ENCODE results near the gene CNOT2.

Gene CNOT2

DNA sequence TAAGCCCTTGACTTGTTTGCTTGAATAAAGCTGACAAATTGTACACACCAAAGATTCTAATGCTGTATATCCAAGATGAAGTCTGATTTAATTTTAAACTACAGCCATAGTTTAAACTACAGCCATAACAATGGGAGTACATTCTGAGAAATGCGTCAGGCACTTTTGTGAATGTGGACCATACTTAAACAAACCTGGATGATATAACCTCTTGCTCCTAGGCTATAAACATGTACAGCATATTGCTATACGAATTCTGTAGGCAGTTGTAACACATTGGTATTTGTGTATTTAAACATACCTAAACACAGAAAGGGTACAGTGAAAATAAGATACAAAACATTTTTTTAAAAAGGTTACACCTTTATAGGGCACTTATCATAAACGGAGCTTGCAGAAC is 63.4 kb downstream of the CNOT2 start:
- no peak for DNase-seq

DNA sequence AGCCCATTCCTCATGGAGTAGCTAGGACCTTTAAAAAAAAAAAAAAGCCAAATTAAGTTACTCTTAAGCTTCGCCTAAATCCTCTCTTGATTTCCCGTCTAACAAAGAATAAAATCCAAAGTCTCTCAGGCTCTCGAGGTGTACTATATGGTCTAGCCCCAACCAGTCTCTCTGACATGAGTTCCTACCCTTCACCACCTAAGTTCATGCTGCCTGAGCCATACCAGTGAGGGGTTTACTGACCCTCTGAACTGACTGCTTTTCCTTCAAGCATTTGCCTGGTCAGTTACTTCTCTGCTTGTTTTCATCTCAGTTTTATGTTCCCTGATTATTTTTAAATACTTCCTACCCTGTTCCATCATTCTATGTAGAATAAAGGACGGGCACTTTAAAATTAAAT is 64.6 kb downstream of the CNOT2 start:
- no peak for DNase-seq

DNA sequence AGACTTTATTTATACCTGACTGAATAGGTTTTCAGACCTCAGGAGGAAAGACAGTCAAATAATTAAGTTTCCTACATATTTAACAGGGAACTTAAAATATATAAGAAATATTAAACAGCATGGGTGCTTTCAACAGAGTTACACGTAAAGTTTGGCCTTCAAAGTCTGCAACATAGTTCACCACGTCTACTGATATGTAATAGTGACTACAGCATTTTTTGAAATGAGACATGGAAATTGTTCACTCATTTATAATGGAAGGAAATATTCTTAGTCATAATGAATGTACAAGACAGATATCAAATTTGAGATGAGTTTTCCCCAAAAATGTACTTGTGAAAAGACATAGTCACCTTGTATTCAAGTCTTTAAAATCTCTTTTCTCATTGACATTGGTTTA is 66.1 kb downstream of the CNOT2 start:
- DNase-seq: peak; percentile 14

DNA sequence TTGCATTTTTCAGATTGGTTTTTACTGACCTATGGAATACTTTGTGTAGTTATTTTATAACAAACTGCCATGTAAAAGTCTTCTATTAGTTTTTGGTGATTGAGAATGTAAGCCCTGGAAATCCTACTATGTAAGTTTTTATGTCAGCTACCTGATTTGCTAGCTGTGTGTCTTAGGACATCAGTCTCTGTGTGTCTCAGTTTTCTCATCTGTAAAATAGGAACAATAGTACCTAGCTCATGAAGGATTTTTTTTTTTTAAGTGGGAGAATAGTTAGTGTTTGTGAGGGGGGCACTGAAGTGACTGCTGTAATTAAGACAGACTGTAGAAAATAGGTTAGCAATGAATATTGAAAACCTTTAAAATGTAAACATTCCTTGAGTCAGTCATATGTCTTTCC is 70.9 kb downstream of the CNOT2 start:
- DNase-seq: no peak

DNA sequence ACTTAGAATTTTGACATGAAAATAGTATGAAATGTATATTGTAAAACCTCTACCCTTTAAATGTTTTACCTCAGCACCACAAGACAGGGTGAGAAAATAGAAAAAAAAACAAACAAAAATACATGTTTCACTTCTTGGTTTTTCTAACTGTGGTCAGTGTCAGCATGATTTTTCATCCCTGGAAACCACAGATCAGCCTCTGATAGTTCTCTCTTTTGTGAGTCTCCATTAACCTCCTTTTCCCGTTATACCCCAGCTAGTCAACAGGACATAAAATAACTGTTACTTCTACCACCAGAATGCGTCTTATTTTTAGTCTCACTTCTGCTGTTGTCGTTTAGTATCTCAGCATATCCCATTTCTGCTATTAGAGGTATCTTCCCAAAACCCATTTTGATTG is 74.5 kb downstream of the CNOT2 start:
- no peak for DNase-seq

DNA sequence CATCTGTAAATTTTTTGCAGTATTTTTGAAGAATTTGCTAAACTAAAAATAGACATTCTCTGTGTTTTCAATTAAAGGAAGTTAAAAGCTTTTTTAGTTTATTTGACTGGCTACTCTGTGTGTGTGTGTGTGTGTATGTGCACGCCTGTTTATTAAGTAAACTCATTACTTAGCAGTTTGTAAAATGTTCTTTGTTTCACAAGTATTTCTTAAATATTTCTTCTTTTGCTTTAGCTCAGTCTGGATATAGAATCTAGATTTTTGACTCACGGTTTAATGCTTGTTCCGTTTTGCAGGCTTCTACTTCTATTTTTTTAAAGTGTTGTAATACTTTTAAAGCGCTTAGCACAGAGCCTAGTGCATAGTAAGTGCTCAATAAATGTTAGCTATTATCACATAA is 76.4 kb downstream of the CNOT2 start:
- no peak for DNase-seq

DNA sequence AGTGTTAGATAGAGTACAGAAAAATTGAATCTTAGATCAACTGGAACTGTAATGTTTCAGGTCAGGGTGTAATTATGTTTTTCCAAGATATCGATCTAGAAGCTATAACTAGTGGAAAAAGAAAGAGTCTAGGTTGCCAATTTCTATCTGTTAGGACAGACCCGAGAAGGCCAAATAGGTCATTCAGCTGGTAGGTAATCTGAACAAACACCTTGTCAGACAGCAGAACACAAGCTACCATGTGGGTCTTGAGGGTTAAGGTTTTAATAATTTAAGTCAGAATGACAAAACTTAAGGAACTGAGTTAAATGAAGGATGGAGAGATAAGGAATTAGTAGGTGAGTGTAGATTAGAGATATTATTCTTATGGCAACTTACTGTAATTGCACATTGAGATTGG is 78.0 kb downstream of the CNOT2 start:
- DNase-seq: no peak

DNA sequence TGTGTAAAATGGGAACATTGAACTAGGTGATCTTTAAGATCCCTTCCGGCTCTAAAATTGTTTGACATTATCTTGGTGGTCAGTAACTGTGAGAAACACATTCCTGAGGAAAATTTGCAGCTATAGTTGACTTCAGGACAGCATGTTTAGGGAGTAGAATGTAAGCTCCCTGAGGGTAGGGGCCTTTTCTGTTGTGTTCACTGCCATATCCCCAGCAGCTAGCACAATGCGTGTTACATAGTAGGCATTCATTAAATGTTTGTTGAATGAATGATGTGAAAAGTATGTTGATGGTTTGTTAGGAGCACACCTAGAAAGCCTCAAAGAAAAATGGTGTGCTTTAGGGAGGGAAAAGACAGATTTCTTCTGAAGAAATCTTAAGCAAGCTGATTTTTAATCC is 84.3 kb downstream of the CNOT2 start:
- DNase-seq: peak; percentile 2

DNA sequence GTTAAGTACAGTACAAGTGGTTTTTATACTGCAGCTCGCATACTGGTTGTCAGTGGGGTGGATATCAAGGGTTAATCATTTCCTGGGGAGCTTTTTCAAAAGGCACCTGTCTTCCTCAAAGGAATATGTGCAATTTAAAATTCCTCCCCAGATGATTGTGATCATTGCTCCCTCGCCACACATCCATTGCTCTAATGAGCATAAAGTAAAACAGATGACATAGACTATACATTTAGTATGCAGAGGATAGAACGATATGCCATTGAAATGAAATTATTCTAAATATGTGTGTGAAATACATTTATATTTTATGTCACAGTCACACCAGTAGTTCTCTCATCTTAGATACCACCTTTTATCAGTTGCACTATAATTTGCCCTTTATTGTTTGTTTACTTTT is 86.5 kb downstream of the CNOT2 start:
- DNase-seq: no peak

DNA sequence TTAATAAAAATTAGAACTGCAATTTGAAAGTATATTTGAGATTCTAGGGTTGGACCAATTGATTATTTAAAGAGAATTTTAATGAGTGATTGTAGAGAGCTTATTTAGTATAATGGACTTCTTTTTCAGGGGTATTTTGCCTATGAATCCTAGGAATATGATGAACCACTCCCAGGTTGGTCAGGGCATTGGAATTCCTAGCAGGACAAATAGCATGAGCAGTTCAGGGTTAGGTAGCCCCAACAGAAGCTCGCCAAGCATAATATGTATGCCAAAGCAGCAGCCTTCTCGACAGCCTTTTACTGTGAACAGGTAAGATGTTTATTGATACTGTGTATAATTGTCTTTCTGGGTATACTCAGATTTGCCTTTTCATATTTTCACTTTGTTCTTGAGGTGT is 86.9 kb downstream of the CNOT2 start:
- peak; percentile 5 for DNase-seq

DNA sequence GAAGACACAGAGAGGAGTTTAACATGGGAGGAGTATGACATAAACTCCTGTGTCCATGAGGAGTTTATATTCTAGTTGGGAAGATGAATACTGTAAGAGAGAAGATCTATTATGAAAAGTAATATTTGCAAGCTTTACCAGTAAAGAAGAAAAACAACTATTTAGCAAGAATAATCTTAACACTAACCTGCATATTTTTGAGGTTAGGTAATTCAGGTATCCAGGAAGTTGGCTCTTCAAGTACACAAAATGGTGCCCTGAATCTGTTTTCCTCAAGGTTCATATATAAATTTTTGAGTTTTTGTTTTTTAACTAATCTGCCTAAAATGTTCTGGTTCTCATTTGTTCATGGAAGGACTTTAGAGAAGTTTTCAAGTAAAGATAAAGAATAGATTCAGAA is 89.0 kb downstream of the CNOT2 start:
- no peak for DNase-seq

DNA sequence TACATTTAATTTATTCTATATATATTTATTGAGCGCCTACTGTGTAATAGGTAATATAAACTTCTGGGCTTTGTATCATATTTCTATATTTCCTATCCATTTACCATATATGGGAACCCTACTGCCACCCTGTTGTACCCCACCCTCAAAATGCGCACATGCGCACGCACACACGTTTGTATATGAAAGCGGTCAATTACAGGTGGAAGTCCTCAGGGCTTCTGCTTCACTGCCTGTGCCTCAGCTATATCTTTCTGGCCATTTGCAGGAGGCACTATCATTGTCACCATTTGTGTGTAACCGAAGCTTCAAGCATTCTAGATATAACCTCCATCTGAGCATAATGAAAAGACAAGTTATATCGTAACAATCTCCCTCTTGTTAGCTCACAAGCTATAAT is 91.5 kb downstream of the CNOT2 start:
- DNase-seq: no peak

DNA sequence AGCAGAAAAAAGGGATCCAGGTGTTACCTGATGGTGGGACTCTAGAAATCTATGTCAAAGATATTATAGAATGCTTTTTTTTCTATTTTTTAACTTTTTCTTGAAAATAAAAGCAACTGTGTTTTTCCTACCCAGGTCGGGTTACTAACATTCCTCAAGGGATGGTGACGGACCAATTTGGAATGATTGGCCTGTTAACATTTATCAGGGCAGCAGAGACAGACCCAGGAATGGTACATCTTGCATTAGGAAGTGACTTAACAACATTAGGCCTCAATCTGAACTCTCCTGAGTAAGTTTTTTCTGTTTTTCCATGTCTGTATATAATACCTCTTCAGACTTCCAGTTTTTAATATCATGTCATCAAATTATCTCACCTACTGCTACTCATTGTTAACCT is 95.3 kb downstream of the CNOT2 start:
- DNase-seq: peak; percentile 42

DNA sequence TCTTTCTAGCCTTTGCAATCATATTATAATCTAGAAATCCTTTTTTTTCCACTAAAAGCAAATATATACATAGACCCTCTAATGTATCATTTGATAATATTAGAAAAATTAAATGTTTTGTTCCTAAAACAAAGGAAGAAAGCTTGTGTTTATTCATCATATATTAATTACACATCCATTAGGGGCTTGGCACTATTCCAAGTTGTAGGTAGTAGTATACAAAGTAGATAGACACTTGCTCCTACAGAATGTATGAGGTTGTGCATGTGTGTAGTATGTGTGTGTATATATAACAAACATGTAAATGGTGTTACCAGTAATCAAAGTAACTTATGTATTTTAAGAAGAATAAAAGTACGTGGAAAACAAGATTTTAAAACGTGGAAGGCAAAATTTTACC is 107.8 kb downstream of the CNOT2 start:
- DNase-seq: no peak

DNA sequence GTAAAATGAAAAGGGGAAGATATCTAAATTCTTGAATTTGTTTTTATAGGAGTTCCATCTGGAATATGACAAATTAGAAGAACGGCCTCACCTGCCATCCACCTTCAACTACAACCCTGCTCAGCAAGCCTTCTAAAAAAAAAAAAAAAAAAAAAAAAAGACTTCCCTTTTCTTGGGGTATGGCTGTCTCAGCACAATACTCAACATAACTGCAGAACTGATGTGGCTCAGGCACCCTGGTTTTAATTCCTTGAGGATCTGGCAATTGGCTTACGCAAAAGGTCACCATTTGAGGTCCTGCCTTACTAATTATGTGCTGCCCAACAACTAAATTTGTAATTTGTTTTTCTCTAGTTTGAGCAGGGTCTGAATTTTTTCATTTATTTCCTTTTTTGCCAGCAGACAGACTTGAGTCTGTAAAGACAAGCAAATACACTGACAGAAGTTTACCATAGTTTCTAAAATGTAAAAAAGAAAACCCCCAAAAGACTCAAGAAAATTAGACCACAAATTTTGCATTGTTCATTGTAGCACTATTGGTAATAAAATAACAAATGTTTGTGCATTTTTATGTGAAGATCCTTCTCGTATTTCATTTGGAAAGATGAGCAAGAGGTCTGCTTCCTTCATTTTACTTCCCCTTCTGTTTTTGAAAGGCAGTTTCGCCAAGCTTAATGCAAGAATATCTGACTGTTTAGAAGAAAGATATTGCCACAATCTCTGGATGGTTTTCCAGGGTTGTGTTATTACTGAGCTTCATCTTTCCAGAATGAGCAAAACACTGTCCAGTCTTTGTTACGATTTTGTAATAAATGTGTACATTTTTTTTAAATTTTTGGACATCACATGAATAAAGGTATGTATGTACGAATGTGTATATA is 110.8 kb downstream of the CNOT2 start:
- no peak for DNase-seq

DNA sequence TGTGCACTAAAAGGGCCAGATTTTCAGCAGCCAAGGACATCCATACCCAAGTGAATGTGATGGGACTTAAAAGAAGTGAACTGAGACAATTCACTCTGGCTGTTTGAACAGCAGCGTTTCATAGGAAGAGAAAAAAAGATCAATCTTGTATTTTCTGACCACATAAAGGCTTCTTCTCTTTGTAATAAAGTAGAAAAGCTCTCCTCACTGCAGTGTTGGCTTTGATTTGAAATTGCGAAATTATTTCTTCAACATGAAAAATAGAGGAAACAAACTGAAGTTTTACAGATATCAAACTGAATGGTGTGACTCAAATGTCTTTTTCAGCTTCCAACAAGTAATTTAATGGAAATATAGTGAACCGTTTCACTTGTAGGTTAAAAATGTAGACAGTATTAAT is 111.6 kb downstream of the CNOT2 start:
- DNase-seq: no peak

DNA sequence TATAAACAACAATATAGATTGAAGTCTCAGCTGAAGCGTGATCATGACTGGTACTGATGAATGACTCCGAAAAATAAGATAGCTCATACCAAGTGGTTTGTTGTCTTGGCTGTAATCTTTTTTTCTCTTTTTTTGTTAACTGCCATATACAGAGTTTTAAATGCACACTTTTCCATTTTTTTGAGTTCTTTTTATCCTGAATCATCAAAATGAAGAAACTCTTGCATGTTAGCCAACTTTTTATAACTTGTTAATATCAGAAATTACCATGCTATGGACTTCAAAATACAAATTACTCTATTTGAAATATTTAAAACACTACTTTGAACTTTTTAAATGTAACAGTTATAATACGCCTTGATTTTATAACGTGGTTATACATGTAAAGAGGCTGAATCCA is 112.7 kb downstream of the CNOT2 start:
- no peak for DNase-seq

DNA sequence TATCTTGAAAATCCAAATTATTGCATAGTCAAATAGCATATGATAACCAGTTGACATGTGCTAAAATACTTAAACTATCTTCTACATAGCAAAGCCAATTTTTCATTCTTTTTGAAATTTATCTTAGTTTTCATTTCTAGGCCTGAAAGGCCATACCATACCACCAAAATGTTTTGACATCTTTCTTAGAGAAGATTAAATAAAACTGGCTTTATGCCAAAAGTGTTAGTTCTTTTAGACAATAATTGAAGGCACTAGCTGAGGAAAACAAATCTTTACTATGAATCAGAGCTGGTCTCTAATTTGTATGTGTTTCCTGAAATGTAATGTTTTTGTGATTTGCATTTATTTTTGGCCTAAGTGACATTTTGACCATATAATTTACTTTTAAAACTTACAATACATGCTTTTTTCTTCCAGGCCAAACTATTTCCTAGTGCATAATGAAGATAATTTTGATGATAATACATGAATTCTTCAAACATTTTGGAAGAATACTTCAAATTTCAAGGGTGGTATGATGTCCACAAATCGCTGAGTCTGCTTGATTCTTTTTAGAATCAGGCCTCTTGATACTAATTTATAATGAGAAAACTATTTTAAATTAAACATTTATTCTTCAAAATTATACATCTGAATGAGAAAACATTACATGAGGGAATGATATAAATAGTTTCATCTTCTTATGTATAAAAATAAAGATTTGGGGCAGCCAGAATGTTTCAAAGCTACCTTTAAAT is 116.4 kb downstream of the CNOT2 start:
- no peak for DNase-seq

DNA sequence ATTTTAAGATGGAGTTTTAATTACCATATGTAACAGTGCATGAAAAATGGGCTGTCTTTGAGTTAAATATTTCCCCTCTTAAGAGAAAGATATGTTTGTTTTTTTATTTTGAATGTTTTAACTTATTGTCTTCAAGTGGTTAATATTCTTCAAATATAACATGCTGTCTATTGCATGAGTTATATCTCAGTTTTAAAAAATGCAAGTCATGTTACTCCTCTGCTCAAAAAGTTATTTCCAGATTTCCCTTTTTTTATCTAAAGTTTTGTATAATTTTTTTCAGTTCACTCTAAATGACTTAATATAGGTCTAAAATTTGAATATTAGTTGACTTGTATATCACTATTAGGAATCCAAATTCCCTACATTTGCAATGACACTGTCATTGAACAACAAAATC is 117.0 kb downstream of the CNOT2 start:
- DNase-seq: no peak

DNA sequence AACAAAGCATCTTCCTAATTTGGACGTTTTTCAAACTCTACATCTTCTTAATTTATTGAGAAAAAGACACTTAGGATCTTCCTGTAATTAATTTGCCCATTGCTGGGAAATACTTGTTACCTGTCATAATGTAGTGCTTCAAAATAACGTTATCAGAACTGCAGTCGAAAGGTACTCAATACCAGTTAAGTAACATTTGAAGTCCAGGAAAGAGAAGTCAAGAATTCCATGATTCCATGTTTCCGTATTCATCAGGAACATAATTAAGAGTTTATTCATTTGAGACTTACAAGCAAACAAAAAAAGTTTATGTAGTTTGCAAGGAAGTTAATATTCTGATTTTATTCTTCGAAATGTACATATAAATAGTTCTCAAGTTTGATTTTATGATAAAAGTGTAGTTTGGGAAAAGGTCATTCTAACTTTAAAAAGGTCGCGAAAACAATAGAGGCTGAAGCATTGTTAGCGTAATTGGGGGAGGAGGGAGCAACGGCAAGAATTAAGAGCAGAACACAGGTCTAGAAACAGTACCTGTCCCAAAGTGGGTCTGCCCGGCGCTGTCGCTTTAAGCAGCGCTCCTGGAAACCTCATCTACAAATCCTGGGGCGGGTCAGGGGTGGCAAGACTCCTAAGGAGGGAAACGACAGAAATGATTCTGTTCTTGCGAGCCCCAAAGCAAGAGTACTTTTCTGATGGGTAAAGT is 121.6 kb downstream of the CNOT2 start:
- DNase-seq: no peak

DNA sequence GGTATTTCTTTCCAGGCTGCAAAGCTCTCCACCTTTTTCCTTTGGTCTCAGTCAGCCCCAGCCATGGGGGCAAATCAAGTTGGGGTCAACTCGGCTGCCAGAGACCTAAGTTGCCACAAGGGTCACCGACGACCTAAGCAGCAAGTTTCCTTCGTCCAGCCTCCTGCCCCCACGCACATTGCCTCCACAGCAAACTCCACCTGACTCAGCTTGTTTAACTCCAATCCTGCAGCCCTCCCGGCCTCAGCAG is 122.1 kb downstream of the CNOT2 start:
- DNase-seq: no peak

DNA sequence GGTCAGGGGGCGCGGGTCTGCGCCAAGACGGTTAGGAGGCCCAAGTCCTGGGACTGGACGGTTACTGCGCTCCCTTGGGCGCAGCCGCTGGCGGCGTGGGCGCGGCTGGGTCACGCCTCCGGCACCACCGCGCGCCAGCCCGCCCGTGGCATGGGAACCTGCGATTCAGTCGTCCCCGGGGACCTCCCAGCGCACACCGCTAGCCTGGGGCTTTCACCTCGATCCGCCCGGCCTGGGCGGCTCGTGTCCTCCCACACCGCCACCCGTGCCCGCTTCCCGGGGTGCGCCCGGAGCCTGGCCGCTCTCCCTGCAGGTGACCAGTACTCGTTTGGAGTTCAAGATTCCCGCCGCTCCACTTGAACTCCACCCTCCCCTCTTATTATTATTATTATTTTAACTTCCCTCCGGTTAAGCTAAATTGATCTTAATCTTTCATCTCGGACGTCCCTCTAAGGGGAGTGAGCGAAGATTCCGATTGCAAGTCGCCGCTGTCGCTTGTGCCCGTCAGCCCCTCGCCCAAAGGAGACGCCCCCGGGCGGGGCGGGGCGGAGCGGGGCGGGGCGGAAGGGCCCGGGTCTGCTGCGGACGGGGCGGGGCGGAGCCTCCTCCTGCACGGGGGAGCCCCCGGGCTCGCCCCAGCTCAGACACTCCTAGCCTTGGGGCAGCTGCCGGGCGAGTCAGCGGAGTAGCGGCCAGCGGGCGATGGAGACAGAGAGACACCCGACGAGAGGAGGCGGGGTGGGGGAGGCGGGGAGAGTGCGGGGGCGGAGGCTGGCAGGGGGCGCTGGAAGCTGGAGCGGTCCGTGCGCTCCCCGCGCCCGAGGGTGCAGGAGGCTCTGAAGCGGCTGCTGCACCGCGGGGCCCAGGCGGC is 122.7 kb downstream of the CNOT2 start, which contains the start of gene KCNMB4:
Gene KCNMB4, plus strand, starts transcription at position 643 of the 871 bp plus-strand sequence. CDS start 445 bp downstream, outside the sequence.
- peak; percentile 45 for DNase-seq
